ENCODE data around the gene PTPRG.
"Not testable (repeated sequence)": the region's sequence is repeated elsewhere in the genome, so short reads cannot be mapped to it uniquely, and the experiment has no call there.

PTPRG gene

GRCh38 chr3:61810953-61811497 lies 249.7 kb downstream of the PTPRG start:
- in situ Hi-C loops (cut with HindIII; ENCODE audit: low sequenced_read_pairs) = no loop called here
- no peak for TF ChIP-seq CTCF (IDR thresholded peaks at IDR 0.05; ENCODE audit: low read depth, low read length, missing control alignments)
- no peak overlapping the region for H3K4me3 ChIP-seq (ENCODE audit: low read depth, low read length)
- DNase-seq (ENCODE audit: low read depth) = no peak

- in situ Hi-C loops (cut with HindIII; ENCODE audit: low sequenced_read_pairs) = no loop called here
- H3K4me3 ChIP-seq (ENCODE audit: low read depth, low read length) = no peak overlapping the region
- no peak for DNase-seq (ENCODE audit: low read depth)
- TF ChIP-seq CTCF (IDR thresholded peaks at IDR 0.05; ENCODE audit: low read depth, low read length, missing control alignments) = no peak
These were observed 250.3 kb downstream of the PTPRG start for GRCh38 chr3:61811652-61812051.

GRCh38 chr3:61812085-61812484 lies 250.7 kb downstream of the PTPRG start:
- no peak overlapping the region for H3K4me3 ChIP-seq (ENCODE audit: low read depth, low read length)
- in situ Hi-C loops (cut with HindIII; ENCODE audit: low sequenced_read_pairs) = no loop called here
- no peak for DNase-seq (ENCODE audit: low read depth)
- TF ChIP-seq CTCF (IDR thresholded peaks at IDR 0.05; ENCODE audit: low read depth, low read length, missing control alignments) = no peak

GRCh38 chr3:61812517-61812916 lies 251.1 kb downstream of the PTPRG start:
- TF ChIP-seq CTCF (IDR thresholded peaks at IDR 0.05; ENCODE audit: low read depth, low read length, missing control alignments) = no peak
- H3K4me3 ChIP-seq (ENCODE audit: low read depth, low read length) = no peak overlapping the region
- in situ Hi-C loops (cut with HindIII; ENCODE audit: low sequenced_read_pairs) = no loop called here
- DNase-seq (ENCODE audit: low read depth) = no peak

- no peak for DNase-seq (ENCODE audit: low read depth)
- H3K4me3 ChIP-seq (ENCODE audit: low read depth, low read length) = no peak overlapping the region
- no peak for TF ChIP-seq CTCF (IDR thresholded peaks at IDR 0.05; ENCODE audit: low read depth, low read length, missing control alignments)
- in situ Hi-C loops (cut with HindIII; ENCODE audit: low sequenced_read_pairs) = no loop called here
These were observed 252.3 kb downstream of the PTPRG start for GRCh38 chr3:61813636-61814035.

GRCh38 chr3:61814674-61815073 lies 253.3 kb downstream of the PTPRG start:
- no peak for TF ChIP-seq CTCF (IDR thresholded peaks at IDR 0.05; ENCODE audit: low read depth, low read length, missing control alignments)
- in situ Hi-C loops (cut with HindIII; ENCODE audit: low sequenced_read_pairs) = no loop called here

GRCh38 chr3:61816304-61816703 lies 254.9 kb downstream of the PTPRG start:
- H3K4me3 ChIP-seq (ENCODE audit: low read depth, low read length); in situ Hi-C loops (cut with HindIII; ENCODE audit: low sequenced_read_pairs); DNase-seq (ENCODE audit: low read depth): not testable (repeated sequence)

More at GRCh38 chr3:61814674-61815073, 253.3 kb downstream of the PTPRG start:
- no peak overlapping the region for H3K4me3 ChIP-seq (ENCODE audit: low read depth, low read length)
- no peak for DNase-seq (ENCODE audit: low read depth)

Measured in astrocyte of the cerebellum (primary cell).